Lower lobe of right lung (tissue), 2 donors: ENCODE measurements around the gene AXL. TPM values are rescaled to one million over a fixed set of nuclear protein-coding genes. Genes with fewer than 3 reads are reported as not detected.

Experiments
- ATAC-seq, 2 donors: fragments of 200-7000 bp; cut with Tn5 transposase; one replicate each; pipeline ENCODE4 v1.9.1; 2020 to 2022; ENCODE audit warnings: mild to moderate bottlenecking in 2 of 2, moderate library complexity in 2 of 2
- DNase-seq: peaks from one replicate; pipeline ENCODE4 v3.0.0-alpha.2; 2020
- H3K27ac ChIP-seq: fragments of 200-600 bp; one replicate; pipeline ENCODE4 v1.8.0; 2022
- H3K27me3 ChIP-seq: fragments of 200-600 bp; one replicate; pipeline ENCODE4 v1.8.0; 2022; ENCODE audit warnings: low read depth
- H3K36me3 ChIP-seq: fragments of 200-600 bp; one replicate; pipeline ENCODE4 v1.8.0; 2022; ENCODE audit warnings: mild to moderate bottlenecking
- H3K4me1 ChIP-seq: fragments of 200-600 bp; one replicate; pipeline ENCODE4 v1.8.0; 2022
- H3K4me3 ChIP-seq: fragments of 200-600 bp; one replicate; pipeline ENCODE4 v1.8.0; 2022; ENCODE audit warnings: mild to moderate bottlenecking
- H3K9me3 ChIP-seq: fragments of 200-600 bp; one replicate; pipeline ENCODE4 v1.8.0; 2022
- intact Hi-C: fragments of 100-400 bp; cut with DNase I; formaldehyde crosslinking; loops from one replicate; pipeline ENCODE4 v1.11.0; 2022
- total RNA-seq: library from RNA; stranded (reverse); fragmentation: NEBNext Ultra II Directional; extraction: Animal tissue kit (Norgen Biotek cat#: 25700); gene quantifications from one replicate; pipeline ENCODE4 v1.2.1, GENCODE V29; 2021
- TF ChIP-seq, protein P1 (sequence below): fragments of 200-600 bp; IDR thresholded peaks from one replicate; pipeline ENCODE4 v1.8.0; 2022; ENCODE audit warnings: antibody characterized with exemption, mild to moderate bottlenecking
- donor health status: DM: no; HTN: yes; CAD: no; lungs with severe emphysema.

Gene AXL
- total RNA-seq, 1 donor from 2014 or later, result 92.7 TPM

DNA sequence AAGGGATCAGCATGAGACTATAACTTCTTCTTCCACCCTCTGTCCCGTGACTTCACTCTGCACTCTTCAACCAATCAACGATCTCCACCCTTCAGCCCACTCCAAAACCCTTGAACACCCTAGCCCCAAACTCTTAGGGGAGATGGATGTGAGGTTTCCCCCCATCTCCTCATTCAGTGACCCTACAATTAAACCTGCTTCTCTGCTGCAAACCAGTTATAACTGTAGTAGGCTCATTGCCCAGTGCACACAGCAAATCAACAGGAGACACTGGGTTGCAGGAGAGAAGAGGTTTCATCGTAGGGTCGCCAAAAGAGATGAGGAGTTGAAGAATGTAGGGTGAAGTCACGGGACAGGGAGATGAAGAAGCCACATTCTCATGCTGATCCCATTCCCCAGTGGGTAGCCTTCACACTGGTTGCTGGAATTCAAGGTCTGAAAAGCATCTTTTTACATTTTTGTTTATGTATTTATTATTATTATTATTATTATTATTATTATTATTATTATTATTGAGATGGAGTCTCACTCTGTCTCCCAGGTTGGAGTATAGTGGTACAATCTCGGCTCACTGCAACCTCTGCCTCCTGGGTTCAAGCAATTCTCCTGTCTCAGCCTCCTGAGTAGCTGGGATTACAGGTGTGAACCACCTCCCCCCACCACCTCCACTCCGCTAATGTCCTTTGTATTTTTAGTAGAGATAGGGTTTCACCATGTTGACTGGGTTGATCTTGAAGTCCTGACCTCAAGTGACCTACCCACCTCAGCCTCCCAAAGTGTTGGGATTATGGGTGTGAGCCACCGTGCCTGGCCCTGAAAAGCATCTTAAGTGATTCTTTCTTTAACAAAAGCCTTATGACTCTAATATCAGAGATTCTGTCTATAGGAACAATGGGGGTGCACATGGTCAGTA lies 31.8 kb upstream of the AXL start:
- intact Hi-C loops, result no loop called here
- H3K4me1 ChIP-seq, result peaks cover under 1% of the 10 kb centered on the region
- ATAC-seq (no peak), DNase-seq (no peak)
- TF ChIP-seq, protein P1, sequence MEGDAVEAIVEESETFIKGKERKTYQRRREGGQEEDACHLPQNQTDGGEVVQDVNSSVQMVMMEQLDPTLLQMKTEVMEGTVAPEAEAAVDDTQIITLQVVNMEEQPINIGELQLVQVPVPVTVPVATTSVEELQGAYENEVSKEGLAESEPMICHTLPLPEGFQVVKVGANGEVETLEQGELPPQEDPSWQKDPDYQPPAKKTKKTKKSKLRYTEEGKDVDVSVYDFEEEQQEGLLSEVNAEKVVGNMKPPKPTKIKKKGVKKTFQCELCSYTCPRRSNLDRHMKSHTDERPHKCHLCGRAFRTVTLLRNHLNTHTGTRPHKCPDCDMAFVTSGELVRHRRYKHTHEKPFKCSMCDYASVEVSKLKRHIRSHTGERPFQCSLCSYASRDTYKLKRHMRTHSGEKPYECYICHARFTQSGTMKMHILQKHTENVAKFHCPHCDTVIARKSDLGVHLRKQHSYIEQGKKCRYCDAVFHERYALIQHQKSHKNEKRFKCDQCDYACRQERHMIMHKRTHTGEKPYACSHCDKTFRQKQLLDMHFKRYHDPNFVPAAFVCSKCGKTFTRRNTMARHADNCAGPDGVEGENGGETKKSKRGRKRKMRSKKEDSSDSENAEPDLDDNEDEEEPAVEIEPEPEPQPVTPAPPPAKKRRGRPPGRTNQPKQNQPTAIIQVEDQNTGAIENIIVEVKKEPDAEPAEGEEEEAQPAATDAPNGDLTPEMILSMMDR, result no peak
- no peaks in the 10 kb centered on the region for H3K36me3 ChIP-seq
- H3K9me3 ChIP-seq, result no peaks in the 10 kb centered on the region
- H3K27ac ChIP-seq, result no peak overlapping the region
- H3K27me3 ChIP-seq, result peaks cover 3% of the 10 kb centered on the region
- H3K4me3 ChIP-seq, result no peak overlapping the region

- H3K4me3 ChIP-seq, result no peak overlapping the region
- no peaks in the 10 kb centered on the region for H3K36me3 ChIP-seq
- peaks cover 8% of the 10 kb centered on the region for H3K27me3 ChIP-seq
- DNase-seq (no peak), ATAC-seq (no peak)
- H3K27ac ChIP-seq, result no peak overlapping the region
- TF ChIP-seq, protein P1, result no peak
- no peaks in the 10 kb centered on the region for H3K9me3 ChIP-seq
- peaks cover 7% of the 10 kb centered on the region for H3K4me1 ChIP-seq
- intact Hi-C loops, result no loop called here
Measured at GRCh38 chr19:41187884-41188279, 31.1 kb upstream of the AXL start.

- H3K36me3 ChIP-seq, result no peaks in the 10 kb centered on the region
- DNase-seq (no peak), ATAC-seq (no peak)
- no peak overlapping the region for H3K4me3 ChIP-seq
- H3K4me1 ChIP-seq, result peaks cover 20% of the 10 kb centered on the region
- TF ChIP-seq, protein P1, result no peak
- no peak overlapping the region for H3K27ac ChIP-seq
- no peaks in the 10 kb centered on the region for H3K9me3 ChIP-seq
- peaks cover 12% of the 10 kb centered on the region for H3K27me3 ChIP-seq
- intact Hi-C loops, result no loop called here
Measured at GRCh38 chr19:41189425-41190065, 29.5 kb upstream of the AXL start.

- Histone ChIP-seq H3K4me1 (peaks cover 20% of the 10 kb centered on the region), H3K9me3 (no peaks in the 10 kb centered on the region), H3K36me3 (no peaks in the 10 kb centered on the region), H3K27me3 (peaks cover 12% of the 10 kb centered on the region), H3K4me3 (peak within 1 kb of the TSS; percentile 51), H3K27ac (no peak within 1 kb of the TSS)
- peak; percentile 63 for DNase-seq
- intact Hi-C loops, result no loop called here
- ATAC-seq, result peak; percentile 84 to 90
- TF ChIP-seq, protein P1, result no peak
Measured at GRCh38 chr19:41192574-41193429, 26.2 kb upstream of the AXL start, which contains the start of gene CYP2S1. TSS of gene CYP2S1 (plus strand) at chr19:41193219. CDS start at chr19:41193265, 46 bp downstream.

DNA sequence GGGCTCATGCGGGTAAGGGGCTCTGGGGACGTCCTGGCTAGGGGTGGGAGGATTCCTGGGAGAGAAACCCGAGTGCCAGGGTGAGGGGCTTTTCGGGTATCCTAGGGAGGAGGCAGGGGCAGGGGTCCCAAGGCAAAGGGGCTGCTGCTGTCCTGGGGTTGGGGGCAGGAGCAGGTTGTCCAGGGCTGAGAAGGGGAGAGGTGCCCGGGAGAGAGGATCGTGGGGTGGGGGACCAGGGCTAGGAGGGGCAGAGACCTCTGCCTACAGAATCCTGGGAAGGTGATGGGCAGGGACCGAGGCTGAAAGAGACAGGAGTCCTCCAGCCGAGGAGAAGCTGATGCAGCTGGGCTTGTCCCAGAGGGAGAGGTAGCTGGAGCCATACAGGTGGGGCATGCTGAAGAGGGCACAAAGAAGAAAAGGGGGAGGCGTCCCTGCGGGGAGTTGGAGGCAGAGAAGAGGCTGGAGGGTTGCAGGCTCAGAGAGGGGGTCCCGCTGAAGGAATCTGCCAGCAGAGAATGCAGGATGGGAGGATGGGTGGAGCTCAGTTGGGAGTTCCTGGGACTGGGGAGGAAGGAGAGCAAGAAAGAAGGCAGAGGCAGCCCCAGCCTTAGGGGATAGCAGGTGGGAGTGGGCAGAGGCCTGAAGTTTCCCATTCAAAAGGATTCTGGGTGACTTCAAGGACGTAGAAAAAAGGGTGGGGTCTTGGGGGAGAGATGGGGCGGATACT lies 25.4 kb upstream of the AXL start:
- no peak for DNase-seq
- H3K4me1 ChIP-seq, result peaks cover 20% of the 10 kb centered on the region
- no peaks in the 10 kb centered on the region for H3K9me3 ChIP-seq
- peak; percentile 8 to 29 for ATAC-seq
- intact Hi-C loops, result no loop called here
- no peaks in the 10 kb centered on the region for H3K36me3 ChIP-seq
- TF ChIP-seq, protein P1, result no peak
- H3K27me3 ChIP-seq, result peaks cover 12% of the 10 kb centered on the region
- H3K4me3 ChIP-seq, result peak overlapping the region; percentile 51
- H3K27ac ChIP-seq, result no peak overlapping the region
